ENCODE data around the gene CRCP.

GRCh38 chr7:66150471-66150870 is 35.8 kb downstream of the CRCP start:
- TF ChIP-seq POLR2A (IDR thresholded peaks at IDR 0.05) (no peak), CTCF (IDR thresholded peaks at IDR 0.05) (no peak)

Data from thyroid gland (tissue), 4 donors.